GM12872 (cell line): ENCODE results near the gene L1CAM.

Source experiments
- CTCF ChIP-seq: IDR thresholded peaks from 3 replicates; pipeline ENCODE4 v1.5.1; 2011; ENCODE audit warnings: low read depth, mild to moderate bottlenecking, low read length, moderate library complexity; ENCODE audit not compliant: insufficient read depth

The L1CAM gene

GRCh38 chrX:153870288-153870690, 15.7 kb downstream of the L1CAM start:
- TF ChIP-seq CTCF: no peak

GRCh38 chrX:153869473-153870287, 16.3 kb downstream of the L1CAM start:
- no peak for TF ChIP-seq CTCF

- no peak for TF ChIP-seq CTCF
Measured at GRCh38 chrX:153868576-153869472, 17.1 kb downstream of the L1CAM start.

GRCh38 chrX:153867671-153868070, 18.3 kb downstream of the L1CAM start:
- TF ChIP-seq CTCF: no peak

- TF ChIP-seq CTCF: no peak
Measured at GRCh38 chrX:153867139-153867538, 18.8 kb downstream of the L1CAM start.

GRCh38 chrX:153866302-153867019, 19.5 kb downstream of the L1CAM start:
- no peak for TF ChIP-seq CTCF

GRCh38 chrX:153865685-153866084, 20.3 kb downstream of the L1CAM start:
- TF ChIP-seq CTCF: no peak
